ENCODE results near the gene IFIT1B. TPM values are rescaled to one million over a fixed set of nuclear protein-coding genes. Genes with fewer than 3 reads are reported as not detected.

Gene IFIT1B
- total RNA-seq, 1 experiment from 2014 or later: not detected

- no peaks in the 10 kb centered on the region for H3K79me2 ChIP-seq (ENCODE audit: low read depth)
- no peaks in the 10 kb centered on the region for H3K9me3 ChIP-seq (ENCODE audit: insufficient read depth, low read depth)
- H3K4me3 ChIP-seq: no peak overlapping the region
- TF ChIP-seq CTCF (conservative IDR thresholded peaks at IDR 0.05) (no peak), EZH2 (IDR thresholded peaks at IDR 0.05; ENCODE audit: low read depth) (no peak)
- no peaks in the 10 kb centered on the region for H3K9me2 ChIP-seq (ENCODE audit: insufficient read depth)
- H3K27ac ChIP-seq: no peak overlapping the region
- H3K4me2 ChIP-seq: no peak overlapping the region
- no peaks in the 10 kb centered on the region for H3F3A ChIP-seq (ENCODE audit: insufficient read depth, low read depth)
- DNase-seq: no peak
- H3K4me1 ChIP-seq (replicated peaks; ENCODE audit: insufficient read depth): peaks cover 10% of the 10 kb centered on the region; the same call in 1 of the 2 replicates
- H2AFZ ChIP-seq: no peak overlapping the region
- H3K36me3 ChIP-seq (ENCODE audit: low read depth): no peaks in the 10 kb centered on the region
- CTCF ChIA-PET: no interaction called here
- intact Hi-C loops (cut with micrococcal nuclease; ENCODE audit: unreplicated experiment): no loop called here
- H4K20me1 ChIP-seq (ENCODE audit: insufficient read depth): no peaks in the 10 kb centered on the region
- POLR2A ChIA-PET (ENCODE audit: unreplicated experiment): no interaction called here
- no peaks in the 10 kb centered on the region for H3K27me3 ChIP-seq (ENCODE audit: insufficient read depth, low read depth)
- BruUV-seq (replicated peaks): no TSS peak
These were observed 4.9 kb downstream of the IFIT1B start for GRCh38 chr10:89382757-89383156.

- ChIA-PET CTCF (no interaction called here), POLR2A (ENCODE audit: unreplicated experiment) (no interaction called here)
- intact Hi-C loops (cut with micrococcal nuclease; ENCODE audit: unreplicated experiment): no loop called here
- Histone ChIP-seq H3K36me3 (ENCODE audit: low read depth) (no peaks in the 10 kb centered on the region), H3K4me2 (no peak overlapping the region), H2AFZ (no peak overlapping the region), H3K9me3 (ENCODE audit: insufficient read depth, low read depth) (no peaks in the 10 kb centered on the region), H4K20me1 (ENCODE audit: insufficient read depth) (no peaks in the 10 kb centered on the region), H3K4me3 (no peak overlapping the region), H3K4me1 (replicated peaks; ENCODE audit: insufficient read depth) (peaks cover 10% of the 10 kb centered on the region; the same call in 1 of the 2 replicates), H3K27ac (no peak overlapping the region), H3K9me2 (ENCODE audit: insufficient read depth) (no peaks in the 10 kb centered on the region), H3F3A (ENCODE audit: insufficient read depth, low read depth) (0 out of 2 replicates have a peak, but pooled peaks cover 5% of the 10 kb centered on the region), H3K79me2 (ENCODE audit: low read depth) (no peaks in the 10 kb centered on the region), H3K27me3 (ENCODE audit: insufficient read depth, low read depth) (no peaks in the 10 kb centered on the region)
- TF ChIP-seq CTCF (conservative IDR thresholded peaks at IDR 0.05): no peak
- TF ChIP-seq EZH2 (IDR thresholded peaks at IDR 0.05; ENCODE audit: low read depth): no peak
- no peak for DNase-seq
- BruUV-seq (replicated peaks): no TSS peak
These were observed 6.9 kb downstream of the IFIT1B start for GRCh38 chr10:89384474-89385340.

GRCh38 chr10:89388806-89389205, 10.9 kb downstream of the IFIT1B start:
- no peak overlapping the region for H3K4me2 ChIP-seq
- H3K4me1 ChIP-seq (replicated peaks; ENCODE audit: insufficient read depth): peaks cover 17% of the 10 kb centered on the region
- ChIA-PET POLR2A (ENCODE audit: unreplicated experiment) (no interaction called here), CTCF (interaction anchor here (0.6 to 0.7 kb wide), 2 partner anchors 333 to 371 kb away, joined by 3 to 6 read pairs; no protein-coding TSS in a partner anchor)
- no peaks in the 10 kb centered on the region for H3K9me3 ChIP-seq (ENCODE audit: insufficient read depth, low read depth)
- H4K20me1 ChIP-seq (ENCODE audit: insufficient read depth): no peaks in the 10 kb centered on the region
- no peaks in the 10 kb centered on the region for H3K36me3 ChIP-seq (ENCODE audit: low read depth)
- H3K9me2 ChIP-seq (ENCODE audit: insufficient read depth): no peaks in the 10 kb centered on the region
- H2AFZ ChIP-seq: no peak overlapping the region
- H3K27ac ChIP-seq: no peak overlapping the region
- H3K4me3 ChIP-seq: no peak overlapping the region
- intact Hi-C loops (cut with micrococcal nuclease; ENCODE audit: unreplicated experiment): loop anchor here (1.0 kb wide), 1 partner anchor 172 kb away; no protein-coding TSS in a partner anchor
- no peak for TF ChIP-seq CTCF (conservative IDR thresholded peaks at IDR 0.05)
- no peak for TF ChIP-seq EZH2 (IDR thresholded peaks at IDR 0.05; ENCODE audit: low read depth)
- no peaks in the 10 kb centered on the region for H3K79me2 ChIP-seq (ENCODE audit: low read depth)
- H3F3A ChIP-seq (ENCODE audit: insufficient read depth, low read depth): 0 out of 2 replicates have a peak, but pooled peaks cover 5% of the 10 kb centered on the region
- DNase-seq: no peak
- H3K27me3 ChIP-seq (ENCODE audit: insufficient read depth, low read depth): no peaks in the 10 kb centered on the region
- no TSS peak for BruUV-seq (replicated peaks)

Measured in PC-9 (cell line).